Osteocyte (in vitro differentiated cells): Measurements from ENCODE around the gene VAMP4. TPM values are rescaled to one million over a fixed set of nuclear protein-coding genes. Genes with fewer than 3 reads are reported as not detected.

Experiments
- DNase-seq: peaks from one replicate; pipeline ENCODE4 v3.0.0; 2021; ENCODE audit warnings: mixed read lengths; ENCODE audit not compliant: unreplicated experiment; ENCODE audit errors: extremely low spot score
- H3K27ac Mint-ChIP-seq: one replicate; pipeline ENCODE4 v1.8.0; 2021; ENCODE audit warnings: mild to moderate bottlenecking, mixed read lengths; ENCODE audit not compliant: unreplicated experiment
- H3K27me3 Mint-ChIP-seq: one replicate; pipeline ENCODE4 v1.8.0; 2021; ENCODE audit warnings: mixed read lengths; ENCODE audit not compliant: unreplicated experiment
- H3K36me3 Mint-ChIP-seq: one replicate; pipeline ENCODE4 v1.8.0; 2021; ENCODE audit warnings: mixed read lengths; ENCODE audit not compliant: unreplicated experiment
- H3K4me1 Mint-ChIP-seq: one replicate; pipeline ENCODE4 v1.8.0; 2021; ENCODE audit warnings: mixed read lengths; ENCODE audit not compliant: unreplicated experiment
- H3K4me3 Mint-ChIP-seq: one replicate; pipeline ENCODE4 v1.8.0; 2021; ENCODE audit warnings: mild to moderate bottlenecking, moderate library complexity, mixed read lengths; ENCODE audit not compliant: unreplicated experiment
- H3K9me3 Mint-ChIP-seq: one replicate; pipeline ENCODE4 v1.8.0; 2021; ENCODE audit warnings: mixed read lengths; ENCODE audit not compliant: unreplicated experiment
- total RNA-seq: library from RNA; stranded (reverse); gene quantifications from 2 replicates; pipeline ENCODE4 v1.2.1, GENCODE V29; 2021
- TF ChIP-seq, protein P1 (sequence below): fragments of 200-600 bp; sonication (generic); IDR thresholded peaks from 2 replicates; pipeline ENCODE4 v1.5.0; 2021; ENCODE audit warnings: antibody characterized with exemption, mild to moderate bottlenecking, moderate library complexity

The VAMP4 gene
- total RNA-seq, 1 donor from 2014 or later, result 14.5 TPM

DNA sequence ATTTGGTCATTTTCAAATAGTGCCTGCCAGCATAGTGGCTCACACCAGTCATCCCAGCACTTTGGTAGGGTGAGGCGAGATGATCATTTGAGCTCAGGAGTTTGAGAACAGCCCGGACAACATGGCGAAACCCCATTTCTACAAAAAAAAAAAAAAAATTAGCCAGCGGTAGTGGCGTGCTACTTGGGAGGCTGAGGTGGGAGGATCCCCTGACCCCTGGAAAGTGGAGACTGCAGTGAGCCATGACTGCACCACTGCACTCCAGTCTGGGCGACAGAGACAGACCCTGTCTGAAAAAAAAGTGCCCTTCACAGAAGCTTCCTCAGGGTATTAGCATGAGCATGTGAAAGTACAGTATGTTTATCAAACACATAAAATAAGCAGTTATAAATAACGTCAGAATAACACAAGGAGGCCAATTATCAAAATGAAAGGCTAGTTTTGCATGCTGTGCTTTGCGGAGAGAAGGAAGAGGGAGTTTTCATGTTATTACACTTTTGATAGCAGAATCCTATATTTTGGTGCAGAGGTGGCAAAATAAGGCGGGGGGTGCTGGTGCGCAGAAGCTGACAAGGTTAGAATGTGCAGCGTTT, 38.8 kb upstream of the VAMP4 start:
- Mint-ChIP-seq H3K9me3 (no peaks in the 10 kb centered on the region), H3K4me1 (peaks cover 28% of the 10 kb centered on the region), H3K27ac (peak overlapping the region; percentile 99), H3K27me3 (no peaks in the 10 kb centered on the region), H3K4me3 (peak overlapping the region; percentile 92), H3K36me3 (peaks cover 12% of the 10 kb centered on the region)
- TF ChIP-seq, protein P1, sequence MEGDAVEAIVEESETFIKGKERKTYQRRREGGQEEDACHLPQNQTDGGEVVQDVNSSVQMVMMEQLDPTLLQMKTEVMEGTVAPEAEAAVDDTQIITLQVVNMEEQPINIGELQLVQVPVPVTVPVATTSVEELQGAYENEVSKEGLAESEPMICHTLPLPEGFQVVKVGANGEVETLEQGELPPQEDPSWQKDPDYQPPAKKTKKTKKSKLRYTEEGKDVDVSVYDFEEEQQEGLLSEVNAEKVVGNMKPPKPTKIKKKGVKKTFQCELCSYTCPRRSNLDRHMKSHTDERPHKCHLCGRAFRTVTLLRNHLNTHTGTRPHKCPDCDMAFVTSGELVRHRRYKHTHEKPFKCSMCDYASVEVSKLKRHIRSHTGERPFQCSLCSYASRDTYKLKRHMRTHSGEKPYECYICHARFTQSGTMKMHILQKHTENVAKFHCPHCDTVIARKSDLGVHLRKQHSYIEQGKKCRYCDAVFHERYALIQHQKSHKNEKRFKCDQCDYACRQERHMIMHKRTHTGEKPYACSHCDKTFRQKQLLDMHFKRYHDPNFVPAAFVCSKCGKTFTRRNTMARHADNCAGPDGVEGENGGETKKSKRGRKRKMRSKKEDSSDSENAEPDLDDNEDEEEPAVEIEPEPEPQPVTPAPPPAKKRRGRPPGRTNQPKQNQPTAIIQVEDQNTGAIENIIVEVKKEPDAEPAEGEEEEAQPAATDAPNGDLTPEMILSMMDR, result no peak
- peak; percentile 38 for DNase-seq

DNA sequence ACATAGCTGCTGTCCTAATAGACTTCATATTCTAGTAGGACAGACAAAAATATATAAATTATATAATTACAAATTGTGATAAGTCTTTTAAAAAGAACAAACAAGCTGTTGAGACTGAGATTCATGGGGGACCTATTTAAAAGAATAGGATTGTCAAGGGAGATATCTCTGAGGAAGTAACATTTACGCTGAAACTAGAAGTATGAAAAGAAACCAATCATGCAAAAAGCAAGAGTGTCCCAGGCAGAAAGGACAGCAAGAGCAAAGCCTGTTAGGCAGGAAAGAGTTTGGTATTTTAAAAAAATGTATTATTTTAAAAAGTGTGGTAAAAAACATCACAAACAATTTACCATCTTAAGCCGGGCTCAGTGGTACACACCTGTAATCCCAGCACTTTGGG, 30.4 kb upstream of the VAMP4 start:
- TF ChIP-seq, protein P1, result no peak
- H3K27ac Mint-ChIP-seq, result no peak overlapping the region
- H3K9me3 Mint-ChIP-seq, result no peaks in the 10 kb centered on the region
- no peaks in the 10 kb centered on the region for H3K36me3 Mint-ChIP-seq
- H3K4me3 Mint-ChIP-seq, result no peak overlapping the region
- DNase-seq, result no peak
- peaks cover 22% of the 10 kb centered on the region for H3K27me3 Mint-ChIP-seq
- no peaks in the 10 kb centered on the region for H3K4me1 Mint-ChIP-seq

DNA sequence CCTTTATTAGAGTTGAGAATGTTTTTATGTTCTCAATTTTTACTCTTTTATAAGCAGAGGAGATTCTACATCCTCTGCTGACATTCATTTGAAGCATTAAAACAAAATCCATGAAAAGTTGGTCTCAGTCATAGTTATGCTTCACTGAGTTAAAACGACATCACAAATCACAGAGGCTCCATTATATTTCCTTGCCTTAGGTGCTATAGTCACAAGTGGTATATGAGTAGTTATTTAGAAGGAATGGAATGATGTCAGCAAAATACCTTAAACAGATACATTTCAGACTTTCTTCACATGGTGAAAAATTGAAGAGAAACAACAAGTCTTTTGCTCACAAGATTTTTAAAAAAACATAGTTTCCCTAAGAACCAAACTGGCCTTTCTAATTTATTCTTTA, 27.9 kb upstream of the VAMP4 start:
- TF ChIP-seq, protein P1, result no peak
- Mint-ChIP-seq H3K4me3 (no peak overlapping the region), H3K9me3 (no peaks in the 10 kb centered on the region), H3K27ac (no peak overlapping the region), H3K27me3 (peaks cover 23% of the 10 kb centered on the region), H3K4me1 (no peaks in the 10 kb centered on the region), H3K36me3 (no peaks in the 10 kb centered on the region)
- no peak for DNase-seq

DNA sequence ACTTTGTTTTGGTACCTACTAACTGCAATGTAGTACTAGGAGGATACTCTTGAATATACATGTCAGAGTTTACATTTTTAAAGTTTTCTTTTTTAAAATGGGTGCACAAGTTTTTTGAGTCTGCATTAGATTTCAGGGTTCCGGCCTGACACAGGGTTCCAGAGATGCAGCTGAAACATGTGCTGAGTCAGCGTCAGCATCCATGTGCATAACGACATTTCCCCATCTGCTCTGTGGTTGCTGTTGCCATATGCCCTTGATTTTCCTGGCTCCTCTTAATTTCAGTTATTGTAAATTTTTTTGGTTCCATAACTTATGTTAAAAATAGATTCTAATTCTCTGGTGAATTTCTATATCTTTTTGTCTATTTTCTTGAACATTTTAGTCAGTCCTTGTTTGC, 27.3 kb upstream of the VAMP4 start:
- H3K9me3 Mint-ChIP-seq, result no peaks in the 10 kb centered on the region
- no peaks in the 10 kb centered on the region for H3K4me1 Mint-ChIP-seq
- no peak overlapping the region for H3K27ac Mint-ChIP-seq
- TF ChIP-seq, protein P1, result no peak
- peaks cover 25% of the 10 kb centered on the region for H3K27me3 Mint-ChIP-seq
- DNase-seq, result no peak
- no peak overlapping the region for H3K4me3 Mint-ChIP-seq
- H3K36me3 Mint-ChIP-seq, result no peaks in the 10 kb centered on the region

DNA sequence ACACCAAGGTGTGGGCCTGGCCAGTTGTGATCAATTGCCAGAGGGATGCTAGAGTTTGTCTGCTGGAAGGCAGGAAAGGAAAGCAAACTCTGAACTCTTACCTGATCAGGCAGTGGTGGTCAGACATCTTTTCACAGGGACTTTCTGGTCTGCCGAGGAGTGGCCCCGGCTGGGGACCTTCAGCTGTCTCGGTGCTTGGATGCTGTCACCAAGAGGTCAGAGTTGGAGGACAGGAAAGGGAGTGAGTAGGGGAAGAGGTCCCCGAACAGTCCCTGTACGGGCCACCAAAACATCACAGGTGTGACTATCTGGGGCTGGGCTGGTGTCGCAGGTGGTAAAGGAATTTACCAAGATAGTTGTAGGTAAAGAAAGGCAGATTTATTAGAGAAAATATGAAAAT, 21.9 kb upstream of the VAMP4 start:
- H3K36me3 Mint-ChIP-seq, result no peaks in the 10 kb centered on the region
- no peak overlapping the region for H3K4me3 Mint-ChIP-seq
- H3K27me3 Mint-ChIP-seq, result peaks cover 44% of the 10 kb centered on the region
- H3K9me3 Mint-ChIP-seq, result no peaks in the 10 kb centered on the region
- H3K27ac Mint-ChIP-seq, result no peak overlapping the region
- H3K4me1 Mint-ChIP-seq, result no peaks in the 10 kb centered on the region
- no peak for DNase-seq
- TF ChIP-seq, protein P1, result no peak
